GM15510 (cell line): ENCODE results near the gene SPRED2.

Experiments
- POLR2A ChIP-seq: IDR thresholded peaks from 3 replicates; pipeline ENCODE4 v1.6.1; 2011; ENCODE audit warnings: borderline replicate concordance; ENCODE audit not compliant: insufficient read length; ENCODE audit errors: extremely low read depth

SPRED2 gene

DNA sequence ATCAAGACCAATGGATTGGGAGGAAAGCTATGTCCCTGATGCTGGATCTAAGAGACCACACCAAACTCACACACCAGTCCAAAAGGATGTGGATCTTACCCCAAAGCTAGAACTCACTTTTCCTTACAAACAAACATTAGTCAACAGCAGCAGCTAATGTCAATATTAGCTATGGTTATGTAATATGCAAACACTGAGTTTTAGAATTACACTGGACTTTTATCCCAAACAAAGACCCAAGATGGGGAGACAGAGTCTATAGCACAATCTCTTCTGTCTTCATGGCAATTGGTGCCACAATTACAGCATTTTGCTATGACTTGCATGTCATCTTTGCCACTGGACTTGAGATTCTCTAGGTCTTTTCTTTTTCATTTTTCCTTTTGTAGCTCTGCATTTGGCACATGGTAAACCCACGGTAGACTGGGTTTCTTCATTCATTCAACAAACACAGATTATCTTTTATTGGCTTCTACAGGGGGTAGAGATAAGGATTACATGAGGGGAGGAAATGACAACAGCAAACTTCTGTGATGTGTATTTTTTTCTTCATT, 59.0 kb downstream of the SPRED2 start:
- TF ChIP-seq POLR2A, result no peak

DNA sequence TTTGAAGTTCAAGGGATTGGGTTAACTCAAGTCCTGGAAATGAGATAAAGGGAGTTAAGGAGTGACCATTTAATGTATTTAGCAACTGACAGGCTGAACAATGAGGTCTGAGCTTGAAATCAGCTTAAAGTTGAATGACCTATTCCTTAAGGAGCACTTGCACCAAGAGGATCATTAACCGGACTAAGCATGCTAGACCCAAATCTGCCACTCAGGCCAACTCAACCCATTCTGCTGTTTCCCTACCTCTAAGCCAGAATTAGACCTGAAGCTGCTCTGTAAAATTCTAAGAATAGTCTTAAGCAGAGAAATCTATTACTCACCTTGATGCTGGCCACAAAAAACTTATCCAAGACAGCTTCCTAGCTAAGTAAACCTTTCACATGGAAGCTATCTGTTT, 59.8 kb downstream of the SPRED2 start:
- TF ChIP-seq POLR2A, result no peak

DNA sequence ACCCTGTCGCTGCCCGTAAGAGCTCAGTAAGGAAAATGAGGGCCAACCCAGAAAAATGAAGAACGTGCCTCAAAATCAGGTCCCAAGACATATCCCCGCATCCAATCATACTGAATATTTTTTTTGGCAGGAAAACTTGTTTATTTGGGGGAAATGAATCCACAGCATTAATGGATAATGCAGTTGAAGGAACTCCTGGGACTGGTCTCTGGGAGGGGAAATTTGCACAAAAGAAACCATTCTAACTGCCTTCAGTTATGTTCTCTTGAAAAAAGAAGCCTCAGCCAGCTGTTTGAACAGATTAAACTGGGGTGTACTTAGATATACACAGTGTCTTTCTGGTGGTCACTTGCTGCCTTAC, 61.3 kb downstream of the SPRED2 start:
- TF ChIP-seq POLR2A, result no peak

DNA sequence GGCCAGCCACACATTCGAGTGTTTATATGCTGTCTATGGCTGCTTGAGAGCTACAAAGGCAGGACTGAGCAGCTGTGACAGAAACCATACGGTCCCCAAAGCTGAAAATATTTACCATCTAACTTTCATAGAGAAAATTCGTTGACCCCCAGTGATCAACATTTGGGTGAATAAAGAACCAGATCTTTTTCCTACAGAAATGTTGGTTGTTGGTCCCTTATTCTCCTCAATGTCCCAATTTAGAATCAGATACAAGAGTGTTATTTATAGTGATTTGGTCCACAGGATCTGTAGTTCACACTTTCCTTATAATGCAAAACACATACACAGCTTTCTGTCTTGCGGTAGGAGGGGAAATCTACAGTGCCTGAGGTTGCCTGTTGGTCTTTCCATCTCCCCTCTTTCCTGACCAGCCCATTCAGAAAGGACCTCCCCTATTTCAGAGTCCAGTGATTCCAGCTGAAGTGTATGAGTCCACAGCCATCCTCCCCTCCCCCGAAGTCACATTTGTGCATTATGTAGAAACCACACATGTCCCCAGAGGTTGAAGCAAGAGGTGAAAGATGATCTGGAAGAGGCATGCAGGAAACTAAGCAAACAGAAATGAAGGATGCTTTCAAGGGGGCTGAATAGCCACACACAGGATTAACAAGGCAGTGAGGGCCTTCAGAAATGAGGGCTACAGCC, 61.9 kb downstream of the SPRED2 start:
- no peak for TF ChIP-seq POLR2A

DNA sequence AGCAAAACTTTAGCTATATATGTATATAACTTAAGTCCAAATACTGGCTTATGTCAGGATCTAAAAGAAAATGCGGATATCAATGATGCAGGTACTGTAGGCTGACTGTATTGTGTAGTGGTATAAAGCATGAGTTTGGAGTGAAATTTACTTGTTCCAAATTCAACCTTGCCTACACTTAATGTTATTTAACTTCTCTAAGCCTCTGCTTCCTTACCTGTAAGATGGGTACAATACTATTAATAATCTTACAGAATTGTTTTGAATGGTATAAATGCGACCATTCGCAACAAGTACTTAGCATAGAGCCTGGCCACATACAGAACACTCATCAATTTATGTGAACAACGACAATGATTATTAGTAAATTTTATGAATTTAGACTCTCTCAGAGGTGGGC, 62.4 kb downstream of the SPRED2 start:
- TF ChIP-seq POLR2A, result no peak

DNA sequence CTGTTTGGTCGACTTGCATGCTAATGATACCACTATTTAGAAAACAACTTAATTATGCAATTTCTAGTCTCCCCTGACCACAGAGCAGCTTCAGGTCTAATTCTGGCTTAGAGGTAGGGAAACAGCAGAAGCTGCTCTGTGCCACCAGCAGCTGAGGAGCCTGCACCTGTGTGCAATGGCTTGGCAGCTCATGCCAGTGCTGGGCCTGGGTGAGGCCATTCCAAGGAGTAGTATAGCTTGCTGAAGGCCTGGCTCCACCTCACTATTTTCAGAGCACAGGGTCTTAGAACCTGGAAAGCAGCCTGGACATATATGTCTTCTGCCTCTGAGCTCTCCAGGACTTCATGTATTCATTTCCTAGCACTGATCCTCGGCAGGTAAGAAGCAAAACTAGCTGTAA, 62.8 kb downstream of the SPRED2 start:
- TF ChIP-seq POLR2A, result no peak

DNA sequence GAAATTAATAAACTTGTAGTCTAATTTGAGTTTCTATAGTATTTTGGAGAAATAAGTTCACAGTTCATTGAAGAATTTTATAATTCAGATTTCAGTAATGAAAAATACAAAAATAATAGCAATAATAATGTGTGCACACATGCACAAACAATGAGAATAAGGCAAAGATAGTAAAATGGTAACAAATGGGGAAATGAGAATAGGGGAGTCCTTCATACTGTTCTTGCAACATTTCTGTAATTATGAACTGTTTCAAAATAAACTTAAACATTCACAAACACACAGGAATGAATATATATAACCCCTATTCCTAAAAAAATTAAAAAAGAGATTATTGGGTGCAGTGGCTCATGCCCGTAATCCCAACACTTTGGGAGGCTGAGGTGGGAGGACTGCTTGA, 63.9 kb downstream of the SPRED2 start:
- no peak for TF ChIP-seq POLR2A

DNA sequence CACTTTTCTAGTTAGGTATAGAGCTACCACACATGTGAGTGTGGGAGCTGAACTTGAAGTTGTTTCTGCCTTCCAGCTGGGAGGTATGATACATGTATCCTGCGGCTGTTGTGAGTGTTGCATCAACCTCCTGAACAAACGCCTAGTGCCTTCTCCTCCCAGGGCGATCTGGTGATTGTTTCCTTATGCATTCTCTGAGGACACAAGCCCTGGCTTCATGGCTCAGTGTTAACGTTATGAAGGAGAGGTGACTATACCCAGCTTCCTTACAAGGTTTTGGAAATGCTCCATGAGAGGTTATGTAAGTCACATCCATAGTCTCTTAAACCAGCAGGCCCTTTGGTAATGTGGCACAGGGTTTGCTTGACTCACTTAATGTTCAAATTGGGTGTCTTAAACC, 64.9 kb downstream of the SPRED2 start:
- no peak for TF ChIP-seq POLR2A

DNA sequence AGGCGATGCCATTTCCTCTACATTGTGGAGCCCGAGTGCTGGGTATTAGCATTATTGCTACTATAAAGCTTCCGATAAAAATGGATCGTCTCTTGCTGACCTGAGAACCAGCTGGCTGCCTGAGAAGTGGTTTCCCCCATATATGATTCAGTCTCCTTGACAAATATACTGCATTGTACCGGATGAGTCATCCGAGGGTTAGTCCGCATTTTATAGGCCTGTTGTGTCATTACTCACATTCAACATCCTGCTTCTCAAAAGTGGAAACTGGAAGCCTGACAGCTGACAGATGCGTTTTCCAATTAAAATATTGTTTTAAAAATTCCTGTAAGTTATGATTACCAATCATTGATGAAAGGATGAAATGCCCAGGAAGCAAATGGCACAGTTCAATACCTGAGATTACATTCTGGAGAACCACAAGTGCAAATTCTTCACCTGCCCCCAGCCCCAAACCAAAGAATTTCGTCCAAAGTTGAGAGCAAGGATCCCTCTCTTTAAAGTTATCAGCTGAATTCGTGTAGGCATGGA, 65.7 kb downstream of the SPRED2 start:
- no peak for TF ChIP-seq POLR2A

DNA sequence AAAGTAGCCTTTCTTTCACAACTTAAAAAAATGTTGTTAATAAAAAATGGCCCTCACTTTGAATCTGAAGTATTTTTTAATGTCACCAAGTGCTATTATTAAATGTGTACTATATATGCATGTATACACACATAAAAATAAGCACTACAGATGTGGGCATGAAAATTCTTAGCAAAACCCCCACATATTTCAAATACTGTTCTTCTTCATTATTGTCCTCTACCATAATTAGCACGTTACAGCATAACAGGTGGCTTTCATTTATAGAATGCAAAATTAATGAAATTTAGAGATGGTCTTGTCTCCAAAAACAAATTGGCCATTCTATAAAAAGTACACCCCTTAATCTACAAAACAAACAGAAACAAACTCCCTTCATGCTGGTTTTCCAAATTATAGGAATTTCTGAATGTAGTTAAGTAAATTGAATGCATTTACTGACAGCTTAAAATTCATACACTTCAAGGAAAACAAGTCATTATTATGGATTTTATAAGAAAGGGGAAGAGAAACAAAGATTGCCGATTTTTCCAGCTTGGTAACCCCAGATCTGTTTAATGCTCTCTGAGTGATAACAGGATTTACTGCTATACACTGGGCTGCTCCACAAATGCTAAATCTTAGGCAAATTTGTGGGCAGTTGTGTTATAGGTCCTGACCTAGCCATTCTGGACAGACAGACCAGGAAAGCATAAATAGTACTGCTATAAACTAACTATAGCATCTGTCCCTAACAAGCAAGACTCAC, 67.2 kb downstream of the SPRED2 start:
- TF ChIP-seq POLR2A, result no peak

DNA sequence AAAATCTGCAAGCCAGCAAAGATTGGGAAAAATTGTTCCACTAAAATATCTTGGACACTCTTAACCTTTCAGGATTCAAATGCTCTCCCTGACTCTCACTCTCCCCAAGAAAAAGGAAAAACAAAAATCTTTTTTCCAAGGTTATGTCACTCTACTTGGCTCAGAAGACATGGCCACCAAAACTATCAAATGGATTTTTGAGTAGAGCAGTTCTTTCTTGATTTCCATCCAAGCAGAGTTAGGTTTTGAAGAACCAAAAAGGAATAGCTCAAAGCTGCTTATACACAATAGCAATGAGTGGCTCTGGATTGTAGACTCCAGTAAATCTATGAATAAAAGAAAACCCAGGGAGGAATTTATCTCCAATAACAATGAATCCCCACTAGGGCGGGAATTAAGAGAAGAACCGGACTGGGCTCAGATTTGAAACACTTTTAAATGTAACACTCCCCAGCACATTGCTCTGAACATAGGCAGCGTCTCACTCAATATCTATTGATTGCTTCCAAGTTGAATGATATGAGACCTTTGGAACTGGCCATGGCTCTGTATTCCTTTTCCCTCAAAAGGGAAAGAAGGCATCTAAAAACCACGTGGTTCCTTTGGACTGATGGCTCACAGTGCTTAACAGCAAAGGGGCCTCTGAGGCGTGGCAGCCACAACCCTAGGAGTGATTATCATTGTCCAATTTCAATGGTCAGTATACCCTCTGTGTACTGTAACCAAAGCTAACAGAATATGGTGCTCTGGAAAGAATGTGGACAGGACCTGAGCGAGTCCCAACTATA, 68.3 kb downstream of the SPRED2 start:
- TF ChIP-seq POLR2A, result no peak

DNA sequence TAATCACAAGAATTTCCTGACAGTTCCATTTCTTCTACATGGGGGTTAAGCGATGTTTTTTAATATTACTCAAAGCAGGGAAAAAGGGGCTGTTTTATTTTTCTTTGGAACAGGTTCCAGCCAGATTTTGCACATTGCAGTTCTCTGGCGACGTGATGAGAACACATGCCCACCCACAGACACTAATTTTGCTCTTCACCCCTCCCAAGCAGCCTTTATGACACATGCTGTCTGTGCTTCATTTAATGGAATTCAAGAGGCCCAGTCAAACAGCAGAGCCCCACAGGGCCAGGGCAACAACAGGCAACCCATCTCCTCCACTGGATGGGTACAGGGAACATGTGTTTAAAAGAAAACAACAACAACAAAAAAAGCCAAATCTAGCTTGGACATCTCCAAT, 70.8 kb downstream of the SPRED2 start:
- TF ChIP-seq POLR2A, result no peak

DNA sequence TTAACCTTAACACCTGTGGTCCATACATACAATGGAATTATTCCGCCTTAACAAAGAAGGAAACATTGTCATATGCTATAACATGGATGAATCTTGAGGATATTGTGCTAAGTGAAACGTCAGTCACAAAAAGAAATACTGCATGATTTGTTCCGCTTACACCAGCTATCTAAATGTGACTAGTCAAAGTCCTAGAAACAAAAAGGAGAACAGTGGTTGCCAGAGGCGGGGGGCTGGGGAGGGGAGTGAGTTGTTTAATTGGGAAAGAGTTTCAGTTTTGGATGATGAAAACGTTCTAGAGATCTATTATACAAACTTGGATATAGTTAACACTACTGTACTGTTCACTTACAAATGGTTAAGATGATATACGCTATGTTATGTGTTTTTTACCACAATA, 72.0 kb downstream of the SPRED2 start:
- TF ChIP-seq POLR2A, result no peak

DNA sequence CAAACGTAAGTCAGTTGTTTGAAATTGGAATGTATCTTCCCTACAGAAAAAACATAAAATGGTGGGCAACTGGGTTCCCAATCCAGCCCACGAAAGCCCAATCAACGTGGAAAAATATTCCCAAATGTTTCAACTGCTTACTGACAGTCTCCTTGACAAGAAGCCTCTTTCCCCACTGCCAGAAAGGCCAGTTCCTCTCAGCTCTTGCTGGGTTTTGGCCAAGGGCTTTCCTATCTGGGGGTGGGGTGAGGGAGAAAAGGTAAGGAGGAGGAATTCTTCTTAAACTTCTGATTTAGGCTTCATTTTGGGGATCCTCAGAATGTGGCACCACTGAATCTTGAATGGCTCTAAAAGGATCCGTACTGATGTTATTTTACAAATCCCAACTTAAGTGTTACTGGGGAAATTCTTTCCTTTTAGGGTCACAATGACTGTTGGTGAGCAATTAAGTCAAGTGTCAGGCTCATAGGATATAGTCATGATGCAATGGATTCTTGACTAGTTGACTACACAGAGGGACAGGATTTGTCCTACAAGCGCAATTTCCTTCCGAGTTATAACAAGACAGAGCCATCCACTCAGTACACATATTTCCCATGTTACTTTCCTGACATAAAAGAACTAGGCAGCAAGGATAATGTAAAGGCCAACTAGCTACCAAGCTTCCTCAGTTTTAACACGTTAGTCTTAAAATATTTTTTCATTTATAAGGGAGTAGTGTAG, 73.6 kb downstream of the SPRED2 start:
- TF ChIP-seq POLR2A, result no peak

DNA sequence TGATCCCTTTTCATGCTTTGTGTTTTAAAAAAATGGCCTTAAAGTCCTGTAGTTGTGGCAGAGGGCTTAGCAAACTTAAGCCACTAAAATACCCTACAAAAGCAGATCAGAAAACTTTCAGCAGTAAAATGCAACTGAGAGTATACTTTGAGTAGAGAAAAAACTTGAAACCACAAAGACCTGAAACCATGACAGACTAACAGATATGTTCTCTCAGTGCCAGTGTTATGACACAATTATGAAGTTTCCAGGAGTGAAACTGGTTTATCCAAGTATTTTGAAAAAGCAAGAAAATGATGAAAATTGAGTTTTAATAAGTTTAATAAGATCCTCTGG, 74.5 kb downstream of the SPRED2 start:
- no peak for TF ChIP-seq POLR2A

DNA sequence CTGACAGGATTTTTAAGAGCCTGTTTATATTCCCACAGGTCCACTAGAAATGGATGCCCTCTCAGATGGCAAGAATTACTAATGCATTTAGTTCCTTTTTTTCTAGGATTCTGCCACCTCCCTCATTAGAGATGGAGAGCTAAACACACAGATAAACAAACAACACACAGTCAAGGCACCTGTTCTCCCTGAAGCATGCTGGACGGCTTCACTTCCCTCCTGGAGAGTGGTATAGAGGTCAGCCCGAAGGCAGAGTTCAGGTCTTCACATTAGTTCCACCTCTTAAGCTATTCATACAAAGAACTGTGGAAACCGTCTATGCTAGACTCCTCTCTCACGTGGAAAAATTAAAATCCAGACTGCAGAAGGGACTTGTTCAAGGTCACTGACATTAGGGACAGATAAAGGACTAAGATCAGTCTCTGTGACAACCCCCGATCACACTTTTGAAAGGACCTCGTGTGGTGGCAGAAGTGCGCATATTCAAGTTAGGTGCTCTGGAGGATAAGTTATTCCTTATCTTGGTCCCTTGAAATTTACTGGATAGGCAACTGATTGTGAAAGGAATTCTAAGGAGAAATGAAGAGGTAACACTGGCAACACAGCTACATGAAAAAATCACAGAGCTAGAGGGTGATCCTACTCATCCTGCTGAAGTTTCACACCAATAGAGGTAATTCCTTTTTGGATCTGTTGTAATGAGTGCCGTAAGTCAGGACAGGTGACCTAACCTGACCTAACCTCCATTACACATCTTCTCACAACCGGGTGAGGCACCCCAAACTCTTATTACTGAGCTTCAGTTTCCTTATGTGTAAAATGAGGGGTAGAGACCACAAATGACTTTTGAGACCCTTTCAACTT, 75.1 kb downstream of the SPRED2 start:
- no peak for TF ChIP-seq POLR2A
